SK-N-SH (cell line): ENCODE results near the gene CACNA1G.

Experiments used
- CHD2 ChIP-seq: fragments of 150-350 bp; IDR thresholded peaks from 2 replicates; pipeline ENCODE4 v1.6.1; 2018; ENCODE audit warnings: low read length; ENCODE audit not compliant: partially characterized antibody
- EP300 ChIP-seq, 2 experiments: IDR thresholded peaks; 2 replicates each; pipeline versions ENCODE4 v1.4.0 to v1.6.1; 2012; ENCODE audit warnings: borderline replicate concordance in 1 of 2, low read depth in 1 of 2, low read length in 1 of 2
- GABPA ChIP-seq: IDR thresholded peaks from 2 replicates; pipeline ENCODE4 v1.4.0; 2012; ENCODE audit warnings: low read depth, mild to moderate bottlenecking
- MEF2A ChIP-seq: IDR thresholded peaks from 2 replicates; pipeline ENCODE4 v1.4.0; 2012; ENCODE audit warnings: low read depth, borderline replicate concordance
- POLR2AphosphoS5 ChIP-seq: IDR thresholded peaks from 2 replicates; pipeline ENCODE4 v1.6.1; 2012; ENCODE audit warnings: low read depth, low read length
- RFX5 ChIP-seq: IDR thresholded peaks from 2 replicates; pipeline ENCODE4 v1.6.1; 2012; ENCODE audit warnings: mild to moderate bottlenecking, improper control_type of control experiment, low read length
- RXRA ChIP-seq: IDR thresholded peaks from 2 replicates; pipeline ENCODE4 v1.4.0; 2012; ENCODE audit warnings: low read depth, mild to moderate bottlenecking, borderline replicate concordance
- SIN3A ChIP-seq: IDR thresholded peaks from 2 replicates; pipeline ENCODE4 v1.6.1; 2012; ENCODE audit warnings: low read depth, mild to moderate bottlenecking, low read length, moderate library complexity, borderline replicate concordance
- SMC3 ChIP-seq: IDR thresholded peaks from 2 replicates; pipeline ENCODE4 v1.6.1; 2012; ENCODE audit warnings: low read depth, low read length, improper control_type of control experiment
- TAF1 ChIP-seq: IDR thresholded peaks from 2 replicates; pipeline ENCODE4 v1.6.1; 2012; ENCODE audit warnings: low read depth, mild to moderate bottlenecking, low read length, moderate library complexity, borderline replicate concordance
- TF ChIP-seq, protein P1 (sequence below): fragments of 200-600 bp; sonication (generic); IDR thresholded peaks from 2 replicates; pipeline ENCODE4 v1.6.1; 2017; ENCODE audit warnings: antibody characterized with exemption, mild to moderate bottlenecking, moderate library complexity
- TF ChIP-seq, protein P2 (sequence below): fragments of 150-350 bp; IDR thresholded peaks from 2 replicates; pipeline ENCODE4 v1.6.1; 2017; ENCODE audit warnings: antibody characterized with exemption, low read length, low read depth, borderline replicate concordance
- TF ChIP-seq, protein P3 (sequence below): IDR thresholded peaks from 2 replicates; pipeline ENCODE4 v1.6.1; 2012; ENCODE audit warnings: mild to moderate bottlenecking, low read depth, low read length, moderate library complexity

- TF ChIP-seq RFX5 (no peak), POLR2AphosphoS5 (no peak), CHD2 (no peak), GABPA (no peak), SMC3 (no peak), TAF1 (no peak), MEF2A (no peak), EP300 (IDR thresholded peaks at IDR 0.05; ENCODE audit: borderline replicate concordance in 1 of 2, low read depth in 1 of 2, low read length in 1 of 2) (no peak), RXRA (no peak), SIN3A (no peak)
- TF ChIP-seq, protein P1, sequence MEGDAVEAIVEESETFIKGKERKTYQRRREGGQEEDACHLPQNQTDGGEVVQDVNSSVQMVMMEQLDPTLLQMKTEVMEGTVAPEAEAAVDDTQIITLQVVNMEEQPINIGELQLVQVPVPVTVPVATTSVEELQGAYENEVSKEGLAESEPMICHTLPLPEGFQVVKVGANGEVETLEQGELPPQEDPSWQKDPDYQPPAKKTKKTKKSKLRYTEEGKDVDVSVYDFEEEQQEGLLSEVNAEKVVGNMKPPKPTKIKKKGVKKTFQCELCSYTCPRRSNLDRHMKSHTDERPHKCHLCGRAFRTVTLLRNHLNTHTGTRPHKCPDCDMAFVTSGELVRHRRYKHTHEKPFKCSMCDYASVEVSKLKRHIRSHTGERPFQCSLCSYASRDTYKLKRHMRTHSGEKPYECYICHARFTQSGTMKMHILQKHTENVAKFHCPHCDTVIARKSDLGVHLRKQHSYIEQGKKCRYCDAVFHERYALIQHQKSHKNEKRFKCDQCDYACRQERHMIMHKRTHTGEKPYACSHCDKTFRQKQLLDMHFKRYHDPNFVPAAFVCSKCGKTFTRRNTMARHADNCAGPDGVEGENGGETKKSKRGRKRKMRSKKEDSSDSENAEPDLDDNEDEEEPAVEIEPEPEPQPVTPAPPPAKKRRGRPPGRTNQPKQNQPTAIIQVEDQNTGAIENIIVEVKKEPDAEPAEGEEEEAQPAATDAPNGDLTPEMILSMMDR: no peak
- TF ChIP-seq, protein P2, sequence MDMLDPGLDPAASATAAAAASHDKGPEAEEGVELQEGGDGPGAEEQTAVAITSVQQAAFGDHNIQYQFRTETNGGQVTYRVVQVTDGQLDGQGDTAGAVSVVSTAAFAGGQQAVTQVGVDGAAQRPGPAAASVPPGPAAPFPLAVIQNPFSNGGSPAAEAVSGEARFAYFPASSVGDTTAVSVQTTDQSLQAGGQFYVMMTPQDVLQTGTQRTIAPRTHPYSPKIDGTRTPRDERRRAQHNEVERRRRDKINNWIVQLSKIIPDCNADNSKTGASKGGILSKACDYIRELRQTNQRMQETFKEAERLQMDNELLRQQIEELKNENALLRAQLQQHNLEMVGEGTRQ: no peak
- TF ChIP-seq, protein P3, sequence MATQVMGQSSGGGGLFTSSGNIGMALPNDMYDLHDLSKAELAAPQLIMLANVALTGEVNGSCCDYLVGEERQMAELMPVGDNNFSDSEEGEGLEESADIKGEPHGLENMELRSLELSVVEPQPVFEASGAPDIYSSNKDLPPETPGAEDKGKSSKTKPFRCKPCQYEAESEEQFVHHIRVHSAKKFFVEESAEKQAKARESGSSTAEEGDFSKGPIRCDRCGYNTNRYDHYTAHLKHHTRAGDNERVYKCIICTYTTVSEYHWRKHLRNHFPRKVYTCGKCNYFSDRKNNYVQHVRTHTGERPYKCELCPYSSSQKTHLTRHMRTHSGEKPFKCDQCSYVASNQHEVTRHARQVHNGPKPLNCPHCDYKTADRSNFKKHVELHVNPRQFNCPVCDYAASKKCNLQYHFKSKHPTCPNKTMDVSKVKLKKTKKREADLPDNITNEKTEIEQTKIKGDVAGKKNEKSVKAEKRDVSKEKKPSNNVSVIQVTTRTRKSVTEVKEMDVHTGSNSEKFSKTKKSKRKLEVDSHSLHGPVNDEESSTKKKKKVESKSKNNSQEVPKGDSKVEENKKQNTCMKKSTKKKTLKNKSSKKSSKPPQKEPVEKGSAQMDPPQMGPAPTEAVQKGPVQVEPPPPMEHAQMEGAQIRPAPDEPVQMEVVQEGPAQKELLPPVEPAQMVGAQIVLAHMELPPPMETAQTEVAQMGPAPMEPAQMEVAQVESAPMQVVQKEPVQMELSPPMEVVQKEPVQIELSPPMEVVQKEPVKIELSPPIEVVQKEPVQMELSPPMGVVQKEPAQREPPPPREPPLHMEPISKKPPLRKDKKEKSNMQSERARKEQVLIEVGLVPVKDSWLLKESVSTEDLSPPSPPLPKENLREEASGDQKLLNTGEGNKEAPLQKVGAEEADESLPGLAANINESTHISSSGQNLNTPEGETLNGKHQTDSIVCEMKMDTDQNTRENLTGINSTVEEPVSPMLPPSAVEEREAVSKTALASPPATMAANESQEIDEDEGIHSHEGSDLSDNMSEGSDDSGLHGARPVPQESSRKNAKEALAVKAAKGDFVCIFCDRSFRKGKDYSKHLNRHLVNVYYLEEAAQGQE: no peak
Measured at GRCh38 chr17:50618941-50619340, 58.4 kb downstream of the CACNA1G start.
